Myometrial cell (primary cell): Measurements from ENCODE around the gene PES1. TPM values are rescaled to one million over a fixed set of nuclear protein-coding genes. Genes with fewer than 3 reads are reported as not detected.

ENCODE experiments used
- total RNA-seq: library from RNA; depleted of rRNA; stranded (reverse); fragments of >200 nt; gene quantifications from 2 replicates; pipeline ENCODE4 v1.2.3, GENCODE V29; 2015

Gene PES1
- total RNA-seq, result 82.8 and 87.6 TPM in 2 replicates

GRCh38 chr22:30591588-30592359, at the start of gene PES1:
PES1 (minus strand) TSS chr22:30591910; CDS start chr22:30591833, 77 bp downstream.

GRCh38 chr22:30635273-30636225, 43.8 kb upstream of the PES1 start, which contains the start of gene SLC35E4:
SLC35E4 (plus strand) TSS chr22:30635781; CDS start chr22:30636451, 670 bp downstream.

GRCh38 chr22:30606455-30607299, 15.0 kb upstream of the PES1 start, which contains the start of gene TCN2:
TCN2 (plus strand) TSS chr22:30607174; CDS start chr22:30607332, 158 bp downstream.

GRCh38 chr22:30574095-30574981, 17.4 kb downstream of the PES1 start, which contains the start of gene GAL3ST1:
GAL3ST1 (minus strand) TSS chr22:30574665; CDS start chr22:30557392, 17,273 bp downstream.

GRCh38 chr22:30546616-30547015, 45.1 kb downstream of the PES1 start, which contains the start of gene SEC14L6:
SEC14L6 (minus strand) TSS chr22:30546741; CDS start chr22:30546682, 59 bp downstream.

Other genes with a start within 250 kb of the PES1 start
- gene SF3A1, start 235.0 kb downstream of the PES1 start, total RNA-seq, result 19.3 and 41.3 TPM in 2 replicates
- 6.3 and 8.3 TPM in 2 replicates for gene CCDC157, start 234.9 kb downstream of the PES1 start, total RNA-seq
- 17.9 and 26.5 TPM in 2 replicates for gene RNF215, start 204.5 kb downstream of the PES1 start, total RNA-seq
- gene SEC14L2, start 194.9 kb downstream of the PES1 start, total RNA-seq, result 30.8 and 47.3 TPM in 2 replicates
- 8.7 and 13.5 TPM in 2 replicates for gene MTFP1, start 166.1 kb downstream of the PES1 start, total RNA-seq
- not detected in 2 replicates for gene SEC14L3, start 119.9 kb downstream of the PES1 start, total RNA-seq
- 0.58 TPM in 1 of 2 replicates, not detected in the other for gene SEC14L4, start 86.2 kb downstream of the PES1 start, total RNA-seq
- 0.35 TPM in 1 of 2 replicates, not detected in the other for gene SEC14L6, start 45.2 kb downstream of the PES1 start, total RNA-seq
- gene GAL3ST1, start 17.2 kb downstream of the PES1 start, total RNA-seq, result 0.18 and 0.29 TPM in 2 replicates
- 29.4 and 32.6 TPM in 2 replicates for gene TCN2, start 15.3 kb upstream of the PES1 start, total RNA-seq
- gene SLC35E4, start 43.9 kb upstream of the PES1 start, total RNA-seq, result 9.2 and 10.5 TPM in 2 replicates
- 11.9 and 20.5 TPM in 2 replicates for gene DUSP18, start 76.0 kb upstream of the PES1 start, total RNA-seq
- under 0.01 TPM in 1 of 2 replicates, not detected in the other for gene OSBP2, start 103.0 kb upstream of the PES1 start, total RNA-seq